Dermis microvascular lymphatic vessel endothelial cell (primary cell): ENCODE results near the gene ARID3A. TPM values are rescaled to one million over a fixed set of nuclear protein-coding genes. Genes with fewer than 3 reads are reported as not detected.
"Not testable (repeated sequence)": the region's sequence is repeated elsewhere in the genome, so short reads cannot be mapped to it uniquely, and the experiment has no call there.

Experiments
- DNase-seq, 2 donors: peaks; one replicate each; pipeline versions ENCODE4 v3.0.0 to v3.0.0-alpha.2; 2010; ENCODE audit warnings: low read depth in 2 of 2
- total RNA-seq: library from RNA; depleted of rRNA; stranded (reverse); fragments of >200 nt; gene quantifications from 2 replicates; pipeline ENCODE4 v1.2.1, GENCODE V29; 2014

Gene ARID3A
- total RNA-seq, 1 donor from 2014 or later: 4.2 TPM

DNA sequence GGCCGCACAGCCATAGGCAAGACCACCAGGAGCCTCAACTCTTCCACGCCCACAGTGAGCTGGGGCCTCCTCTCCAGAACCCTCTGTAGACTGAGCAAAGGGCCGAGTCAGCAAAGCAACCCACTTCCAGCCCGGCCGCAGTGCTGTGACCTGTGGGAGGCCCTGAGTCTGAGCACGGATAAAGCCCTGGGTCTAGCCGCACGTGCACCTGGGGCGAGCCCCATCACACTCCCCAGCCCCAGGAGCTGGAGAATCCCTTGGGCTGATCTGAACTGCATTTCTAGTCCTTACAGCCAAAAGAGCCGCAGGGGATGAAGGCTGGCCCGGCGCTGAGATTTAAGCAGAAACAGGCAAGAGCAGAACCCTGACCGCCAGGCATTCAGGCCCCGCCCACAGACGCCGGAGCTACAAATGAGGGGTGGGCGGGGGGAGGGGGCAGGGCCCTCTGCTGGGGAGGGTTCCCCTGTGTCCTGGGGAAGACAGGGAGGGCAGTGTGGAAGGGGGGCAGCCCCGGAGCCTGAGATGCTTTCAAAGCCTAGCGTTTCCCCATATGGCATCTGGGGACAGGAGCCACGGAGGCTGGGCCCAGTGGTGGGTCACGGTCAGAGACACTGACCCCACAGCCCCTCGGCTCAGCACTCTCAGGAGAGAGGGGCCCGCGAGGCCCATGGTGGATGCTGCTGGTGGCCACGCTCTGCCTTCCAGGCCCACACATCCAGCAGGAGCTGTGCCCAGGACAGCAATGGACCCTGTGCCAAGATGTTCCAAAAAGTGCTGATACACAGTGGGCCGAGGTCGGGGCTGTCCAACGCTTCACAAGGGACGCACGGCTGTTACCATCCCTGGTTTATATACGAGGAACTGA, 90.2 kb downstream of the ARID3A start:
- DNase-seq: no peak

DNA sequence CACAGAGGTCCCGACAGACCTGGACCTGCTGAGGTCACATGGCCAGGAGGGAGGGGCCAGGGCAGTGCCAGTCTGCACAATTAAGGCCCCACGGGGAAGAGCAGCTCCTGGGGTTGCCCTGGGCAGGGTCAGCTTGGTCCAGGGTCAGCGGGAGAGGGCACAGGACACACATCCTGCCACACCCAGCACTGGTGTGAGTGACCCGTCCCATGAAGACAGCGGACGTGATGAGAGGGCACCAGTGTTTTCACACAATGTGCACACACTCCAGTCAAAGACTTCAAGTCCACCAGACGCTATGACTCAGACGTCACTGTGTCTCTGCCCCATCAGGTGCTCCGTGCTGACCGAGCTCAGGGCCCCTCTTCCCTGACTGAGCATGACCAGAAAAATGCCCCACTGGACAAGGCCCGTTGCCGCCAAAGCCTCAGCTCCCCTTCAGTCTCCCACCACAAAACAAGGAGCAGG, 90.8 kb downstream of the ARID3A start:
- DNase-seq: peak in 1 of 2 donors; percentile 83

DNA sequence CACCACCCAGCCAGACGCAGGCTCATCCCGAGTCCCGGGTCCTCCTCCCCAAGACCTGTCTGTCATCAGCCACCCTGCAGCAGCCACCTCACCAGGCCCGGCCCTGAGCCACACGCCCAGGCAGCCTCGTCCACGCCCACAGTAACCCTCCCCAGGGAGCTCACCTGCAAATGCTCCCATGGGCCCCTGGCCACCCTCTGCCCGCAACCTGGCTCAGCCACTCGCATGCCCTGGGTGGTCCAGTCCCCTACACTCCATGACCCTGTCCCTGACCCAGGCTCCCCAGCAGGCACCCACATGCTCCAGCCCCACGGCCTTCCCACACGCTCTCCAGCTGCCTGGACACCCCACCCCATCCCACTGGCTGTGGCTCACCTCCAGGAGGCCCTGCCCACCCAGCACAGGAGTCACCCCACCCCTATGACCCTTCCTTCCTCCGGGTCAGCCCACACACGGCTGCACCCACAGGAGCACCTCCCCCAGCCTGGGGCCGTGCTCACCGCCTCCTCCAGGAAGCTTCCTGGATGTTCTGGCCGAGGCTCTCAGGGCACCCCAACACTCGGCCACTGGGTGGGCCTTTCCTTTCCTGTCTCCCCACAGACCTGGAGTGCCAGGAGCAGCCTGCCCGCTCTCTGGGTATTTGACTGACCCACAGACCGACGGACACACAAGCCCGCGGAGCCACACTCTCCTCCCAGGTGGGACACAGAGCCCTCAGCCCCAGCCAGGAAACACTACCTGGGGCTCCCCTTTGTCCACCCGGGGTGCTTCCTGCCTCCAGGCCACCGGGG, 91.5 kb downstream of the ARID3A start:
- DNase-seq: no peak

DNA sequence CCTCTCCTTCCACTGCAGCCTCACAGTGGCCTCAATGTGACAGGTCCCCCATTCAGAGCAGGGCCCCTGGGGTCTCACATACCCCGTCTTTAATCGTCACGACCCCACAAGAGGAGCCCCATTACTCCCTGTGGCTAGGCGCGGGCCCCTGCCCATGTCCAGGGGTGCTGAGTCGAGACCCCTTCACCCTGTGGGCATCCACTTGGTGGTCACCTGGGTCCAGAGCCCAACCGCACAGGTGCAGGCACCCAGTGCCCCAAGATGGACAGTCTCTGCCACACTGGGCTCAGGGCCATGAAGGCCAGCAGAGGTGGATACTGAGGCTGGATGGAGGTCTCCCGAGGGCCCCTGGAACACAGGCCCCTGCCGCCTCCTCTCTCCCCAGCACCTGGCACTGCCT, 92.1 kb downstream of the ARID3A start:
- DNase-seq: no peak

DNA sequence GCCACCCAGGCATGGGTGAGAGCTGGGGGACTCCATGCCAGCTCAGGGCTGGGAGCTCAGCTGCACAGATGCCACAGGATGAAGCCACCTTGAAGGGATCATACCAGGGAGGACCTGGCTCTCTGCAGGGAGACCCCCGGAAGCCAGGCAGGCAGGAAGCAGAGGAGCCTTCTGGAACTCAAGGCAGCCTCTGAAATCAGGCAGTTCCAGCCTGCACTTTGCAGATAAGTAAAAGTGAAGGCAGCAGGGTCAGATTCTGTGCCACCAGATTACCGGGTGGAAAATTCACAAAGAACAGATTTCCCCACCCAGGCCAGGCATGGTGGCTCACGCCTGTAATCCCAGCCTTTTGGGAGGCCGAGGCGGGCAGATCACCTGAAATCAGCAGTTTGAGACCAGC, 92.6 kb downstream of the ARID3A start:
- DNase-seq: no peak

DNA sequence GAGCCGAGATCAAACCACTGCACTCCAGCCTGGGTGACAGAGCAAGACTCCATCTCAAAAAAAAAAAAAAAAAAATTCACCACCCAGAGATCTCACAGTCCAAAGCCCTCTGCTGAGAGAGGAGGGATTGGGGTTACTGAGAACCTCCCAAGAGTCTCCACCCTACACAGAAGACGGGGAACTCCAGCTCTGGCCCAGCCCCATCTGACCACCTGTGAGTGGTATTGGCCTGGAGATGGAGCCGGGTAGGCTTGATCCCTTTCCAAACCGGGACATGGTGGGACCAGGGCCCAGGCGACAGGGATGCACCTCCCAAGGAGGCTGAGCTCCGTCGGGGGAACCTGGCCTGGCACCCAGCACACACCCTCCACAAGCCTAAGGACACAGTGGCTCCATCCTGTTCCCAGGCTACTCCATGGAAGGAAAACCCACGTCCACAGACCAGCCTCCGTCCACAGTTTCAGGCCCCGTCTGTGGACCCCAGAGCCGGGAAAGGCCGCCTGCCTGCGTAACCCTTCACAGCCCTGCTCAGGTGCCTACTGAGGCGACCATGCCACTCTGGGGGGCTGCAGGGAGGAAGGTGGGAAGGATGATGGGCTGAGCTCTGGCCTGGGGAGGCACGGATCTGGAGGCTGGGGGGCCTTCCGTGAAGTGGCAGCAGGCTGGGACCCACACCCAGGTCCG, 93.2 kb downstream of the ARID3A start:
- no peak for DNase-seq

DNA sequence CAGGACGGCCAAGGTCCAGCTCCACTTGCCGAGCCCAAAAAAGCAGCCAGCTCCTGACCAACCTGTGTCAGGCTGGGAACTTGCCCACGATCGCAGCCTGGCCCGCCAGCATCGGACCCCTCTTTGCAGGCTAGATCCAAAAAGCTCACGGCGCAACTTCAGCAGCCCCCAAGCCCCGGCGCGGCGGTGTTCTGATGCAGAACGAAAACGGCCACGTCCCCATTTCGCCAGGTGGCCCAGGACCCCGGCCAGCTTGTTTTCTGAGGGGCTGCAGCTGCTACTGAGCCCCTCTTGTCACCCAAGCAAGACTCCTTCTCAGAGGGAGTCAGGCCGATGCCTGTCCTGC, 93.8 kb downstream of the ARID3A start:
- no peak for DNase-seq

DNA sequence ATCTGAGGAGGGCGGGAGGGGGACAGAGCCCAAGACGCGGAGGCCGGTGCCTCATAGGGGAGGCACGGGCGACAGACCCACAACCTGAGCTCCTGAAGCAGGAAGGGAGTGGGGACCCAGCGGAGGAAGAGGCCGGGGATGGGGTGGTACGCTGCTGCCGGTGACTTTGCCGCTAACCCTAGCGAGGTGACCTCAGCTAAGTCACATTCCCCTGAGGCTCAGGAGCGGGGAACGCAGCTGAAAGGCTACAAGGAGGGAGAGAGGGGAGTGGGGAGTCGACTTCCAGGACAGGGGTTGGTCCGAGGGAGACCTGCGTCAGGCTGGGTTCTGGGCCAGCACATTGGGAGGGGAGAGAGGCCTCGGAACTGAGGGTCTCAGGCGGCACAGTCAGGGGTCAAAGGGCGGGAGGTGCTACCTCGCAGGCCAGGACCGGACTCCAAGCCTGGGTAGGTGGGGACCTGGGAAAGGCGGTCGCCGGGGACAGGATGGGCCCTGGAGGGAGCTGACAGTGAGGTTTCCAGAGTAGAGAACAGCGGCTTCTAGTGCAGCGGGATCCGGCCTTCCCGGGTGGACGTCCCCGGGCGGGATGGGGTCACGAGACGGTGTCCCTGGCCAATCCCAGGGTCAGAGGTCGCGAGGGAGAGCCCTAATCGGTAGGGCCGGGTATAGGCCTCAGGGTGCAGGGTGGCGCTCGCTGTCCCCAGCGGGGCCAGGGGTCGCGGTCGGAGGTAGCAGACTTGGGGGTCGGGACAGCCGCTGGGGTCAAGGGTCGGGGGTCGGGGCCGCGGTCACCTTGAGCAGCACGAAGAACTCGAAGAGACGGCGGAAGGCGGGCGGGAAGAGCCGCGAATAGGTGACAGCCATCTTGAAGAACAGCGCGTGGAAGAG, 94.4 kb downstream of the ARID3A start:
- DNase-seq: peak in 1 of 2 donors; percentile 38

DNA sequence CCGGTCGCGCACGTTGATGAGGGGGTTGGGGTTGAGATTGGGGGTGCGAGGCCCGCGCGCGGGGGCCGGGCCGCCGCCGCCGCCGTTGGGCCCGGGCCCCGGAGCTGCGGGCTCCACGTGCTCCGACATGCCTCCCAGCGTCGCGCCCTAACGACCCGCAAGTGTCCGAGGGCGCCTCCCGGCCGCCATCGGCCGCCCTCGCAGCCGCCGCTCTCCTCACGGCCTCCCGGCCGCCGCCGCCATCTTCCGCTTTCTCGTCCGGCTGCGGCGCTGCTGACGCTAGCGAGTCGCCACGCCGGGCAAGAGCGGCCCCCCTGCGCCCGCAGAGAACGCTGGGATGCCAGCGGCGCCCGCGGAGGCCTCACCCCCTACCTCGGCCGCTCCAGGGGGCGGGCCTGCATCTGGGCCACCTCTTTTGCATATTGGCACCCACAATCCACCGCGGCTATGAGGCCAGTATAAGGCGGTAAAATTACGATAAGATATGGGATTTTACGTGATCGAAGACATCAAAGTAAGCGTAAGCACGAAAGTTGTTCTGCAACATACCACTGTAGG, 95.1 kb downstream of the ARID3A start, which contains the start of gene TMEM259:
Gene TMEM259, minus strand, starts transcription at position 256 of the 558 bp plus-strand sequence. Its CDS starts 127 bp downstream, at position 129.
- DNase-seq: peak; percentile 92 to 97

DNA sequence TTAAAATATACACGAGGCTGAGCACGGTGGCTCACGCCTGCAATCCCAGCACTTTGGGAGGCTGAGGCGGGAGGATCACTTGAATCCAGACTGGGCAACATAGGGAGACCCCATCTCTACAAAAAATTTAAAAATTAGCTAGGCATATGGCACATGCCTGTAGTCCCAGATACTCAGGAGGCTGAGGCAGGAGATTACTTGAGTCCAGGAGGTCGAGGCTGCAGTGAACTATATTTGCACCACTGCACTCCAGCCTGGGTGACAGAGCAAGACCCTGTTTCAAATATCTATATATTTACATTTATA, 98.0 kb downstream of the ARID3A start:
- not testable (repeated sequence) for DNase-seq

DNA sequence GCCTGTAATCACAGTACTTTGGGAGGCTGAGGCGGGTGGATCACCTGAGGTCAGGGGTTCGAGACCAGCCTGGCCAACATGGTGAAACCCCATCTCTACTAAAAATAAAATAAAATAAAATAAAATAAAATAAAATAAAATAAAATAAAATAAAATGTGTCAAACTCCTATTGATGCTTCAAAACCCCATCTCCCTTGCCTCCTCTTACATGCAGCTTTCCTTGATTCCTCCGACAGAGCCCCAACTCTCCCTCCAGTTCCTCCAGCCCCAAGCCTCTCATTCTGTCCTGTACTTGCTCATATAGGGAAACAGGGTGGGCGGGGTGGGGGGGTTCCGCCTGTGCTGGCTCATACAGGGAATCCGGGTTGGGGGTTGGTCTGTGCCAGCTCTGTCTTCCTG, 99.2 kb downstream of the ARID3A start:
- not testable (repeated sequence) for DNase-seq

Other genes with a start within 250 kb of the ARID3A start
- 3.1 and 5.9 TPM in 2 replicates for gene FSTL3, start 249.6 kb upstream of the ARID3A start, total RNA-seq
- gene PRSS57, start 230.6 kb upstream of the ARID3A start, total RNA-seq: not detected in 2 replicates
- gene PALM, start 217.1 kb upstream of the ARID3A start, total RNA-seq: 35.3 and 54.0 TPM in 2 replicates
- gene MISP, start 174.9 kb upstream of the ARID3A start, total RNA-seq: not detected in 2 replicates
- 128 and 154 TPM in 2 replicates for gene PTBP1, start 128.6 kb upstream of the ARID3A start, total RNA-seq
- 0.38 and 0.39 TPM in 2 replicates for gene PLPPR3, start 104.1 kb upstream of the ARID3A start, total RNA-seq
- gene AZU1, start 98.2 kb upstream of the ARID3A start, total RNA-seq: not detected in 2 replicates
- not detected in 2 replicates for gene PRTN3, start 85.0 kb upstream of the ARID3A start, total RNA-seq
- gene ELANE, start 73.7 kb upstream of the ARID3A start, total RNA-seq: not detected in 2 replicates
- gene CFD, start 66.4 kb upstream of the ARID3A start, total RNA-seq: 2.2 and 2.5 TPM in 2 replicates
- 20.2 and 30.7 TPM in 2 replicates for gene MED16, start 32.8 kb upstream of the ARID3A start, total RNA-seq
- not detected in 2 replicates for gene RNU6-9, start 32.6 kb upstream of the ARID3A start, total RNA-seq
- gene R3HDM4, start 12.8 kb upstream of the ARID3A start, total RNA-seq: 29.4 and 47.7 TPM in 2 replicates
- under 0.01 TPM in 1 of 2 replicates, not detected in the other for gene KISS1R, start 8.7 kb upstream of the ARID3A start, total RNA-seq
- gene WDR18, start 58.3 kb downstream of the ARID3A start, total RNA-seq: 79.8 and 94.1 TPM in 2 replicates
- gene GRIN3B, start 74.4 kb downstream of the ARID3A start, total RNA-seq: 0.25 and 0.26 TPM in 2 replicates
- gene TMEM259, start 95.1 kb downstream of the ARID3A start, total RNA-seq: 31.8 and 60.1 TPM in 2 replicates
- gene RNU6-2, start 95.5 kb downstream of the ARID3A start, total RNA-seq: not detected in 2 replicates
- gene CNN2, start 100.6 kb downstream of the ARID3A start, total RNA-seq: 92.6 and 93.6 TPM in 2 replicates
- 3.7 and 4.6 TPM in 2 replicates for gene ABCA7, start 114.1 kb downstream of the ARID3A start, total RNA-seq
- gene ARHGAP45, start 141.1 kb downstream of the ARID3A start, total RNA-seq: 13.5 and 24.6 TPM in 2 replicates
- 87.6 and 89.4 TPM in 2 replicates for gene POLR2E, start 169.3 kb downstream of the ARID3A start, total RNA-seq
- gene GPX4, start 178.0 kb downstream of the ARID3A start, total RNA-seq: 461 and 469 TPM in 2 replicates
- 14.8 and 29.0 TPM in 2 replicates for gene SBNO2, start 248.2 kb downstream of the ARID3A start, total RNA-seq